GM19035 (cell line): ENCODE measurements around the gene ZFP3.
"Not testable (repeated sequence)": the region's sequence is repeated elsewhere in the genome, so short reads cannot be mapped to it uniquely, and the experiment has no call there.

ENCODE experiments used
- ATAC-seq: cut with Tn5 transposase; IDR thresholded peaks from one replicate; pipeline ENCODE4 v1.9.1; 2021; ENCODE audit not compliant: unreplicated experiment

Gene ZFP3

DNA sequence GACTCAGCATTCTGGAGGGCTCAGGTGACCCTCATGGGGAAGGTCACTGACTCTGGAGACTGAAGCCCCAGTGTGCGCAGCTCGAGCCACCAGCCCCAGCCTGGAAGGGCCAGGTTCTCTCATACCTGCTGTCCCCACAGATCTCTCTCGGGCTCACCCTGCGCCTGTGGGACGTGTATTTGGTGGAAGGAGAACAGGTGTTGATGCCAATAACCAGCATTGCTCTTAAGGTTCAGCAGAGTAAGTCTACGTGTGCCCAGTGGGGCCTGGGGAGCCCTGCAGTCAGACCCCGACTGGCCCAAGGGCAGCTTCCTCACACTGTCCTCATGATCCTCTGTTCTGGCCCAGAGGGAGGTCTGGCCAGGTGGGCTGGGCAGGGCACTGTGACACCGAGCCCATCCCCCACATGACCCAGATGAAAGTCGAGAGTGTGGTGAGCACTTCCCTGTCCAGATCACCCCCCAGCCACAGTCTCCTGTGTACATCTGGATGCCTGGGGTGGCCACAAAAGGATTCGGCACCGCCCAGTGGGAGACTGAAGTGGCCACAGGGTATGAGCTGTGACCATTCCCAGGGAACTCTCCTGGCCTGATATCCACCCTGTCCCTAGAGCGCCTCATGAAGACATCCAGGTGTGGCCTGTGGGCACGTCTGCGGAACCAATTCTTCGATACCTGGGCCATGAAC, 59.4 kb downstream of the ZFP3 start:
- ATAC-seq, result not testable (repeated sequence)

DNA sequence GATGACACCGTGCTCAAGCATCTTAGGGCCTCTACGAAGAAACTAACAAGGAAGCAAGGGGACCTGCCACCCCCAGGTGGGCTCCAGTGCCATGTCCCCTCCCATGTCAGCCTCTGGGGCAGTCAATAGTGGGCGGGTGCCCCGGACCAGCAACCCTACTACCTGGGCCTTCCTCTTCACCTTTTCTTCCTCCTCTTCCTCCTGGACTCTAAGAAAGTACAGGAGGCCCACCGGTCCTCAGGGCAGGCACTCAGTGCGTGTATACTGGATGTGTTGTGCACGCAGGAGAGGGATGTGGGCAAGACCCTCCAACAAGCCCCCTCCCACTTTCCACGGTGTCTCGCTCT, 59.9 kb downstream of the ZFP3 start:
- not testable (repeated sequence) for ATAC-seq

DNA sequence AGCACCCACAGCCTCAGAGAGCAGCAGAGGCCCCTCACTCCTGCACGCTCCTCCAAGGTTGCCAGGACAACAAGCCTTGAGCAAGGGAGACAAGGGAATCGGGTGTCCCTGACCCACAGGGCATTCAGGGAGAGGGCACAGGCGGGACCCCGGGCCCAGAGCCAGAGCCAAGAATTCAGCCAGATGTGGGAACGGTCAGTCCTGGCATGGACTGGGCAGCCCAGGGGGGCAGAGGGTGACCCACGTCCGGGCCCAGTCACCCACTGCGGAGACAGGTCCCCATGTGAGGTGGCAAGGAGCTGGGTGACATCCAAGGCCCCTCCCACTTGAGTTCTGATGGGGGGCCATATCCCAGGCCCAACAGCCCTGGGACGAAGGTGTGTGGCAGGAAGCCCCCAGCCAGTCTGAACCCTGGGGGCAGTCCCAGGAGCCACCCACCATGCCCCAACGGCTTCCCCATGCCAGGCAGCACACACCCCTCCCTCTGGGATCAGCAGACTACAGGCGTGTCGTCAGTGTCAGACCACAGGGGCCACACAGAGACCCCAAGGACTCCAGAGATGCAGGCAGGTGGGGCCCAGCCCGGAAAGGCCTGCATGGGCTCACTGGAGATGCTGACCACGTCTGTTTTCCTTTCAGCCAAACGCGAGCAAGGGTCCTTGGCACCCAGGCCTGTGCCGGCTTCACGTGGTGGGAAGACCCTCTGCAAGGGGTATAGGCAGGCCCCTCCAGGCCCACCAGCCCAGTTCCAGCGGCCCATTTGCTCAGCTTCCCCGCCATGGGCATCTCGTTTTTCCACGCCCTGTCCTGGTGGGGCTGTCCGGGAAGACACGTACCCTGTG, 60.6 kb downstream of the ZFP3 start:
- no peak for ATAC-seq

DNA sequence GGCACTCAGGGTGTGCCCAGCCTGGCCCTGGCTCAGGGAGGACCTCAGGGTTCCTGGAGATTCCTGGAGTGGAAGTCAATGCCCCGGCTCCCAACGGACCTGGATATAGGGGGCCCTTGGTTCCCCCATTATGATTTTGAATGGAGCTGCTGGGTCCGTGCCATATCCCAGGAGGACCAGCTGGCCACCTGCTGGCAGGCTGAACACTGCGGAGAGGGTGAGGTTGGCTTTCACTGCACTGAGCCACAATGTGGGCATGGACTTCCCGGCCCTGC, 61.1 kb downstream of the ZFP3 start:
- ATAC-seq, result no peak

DNA sequence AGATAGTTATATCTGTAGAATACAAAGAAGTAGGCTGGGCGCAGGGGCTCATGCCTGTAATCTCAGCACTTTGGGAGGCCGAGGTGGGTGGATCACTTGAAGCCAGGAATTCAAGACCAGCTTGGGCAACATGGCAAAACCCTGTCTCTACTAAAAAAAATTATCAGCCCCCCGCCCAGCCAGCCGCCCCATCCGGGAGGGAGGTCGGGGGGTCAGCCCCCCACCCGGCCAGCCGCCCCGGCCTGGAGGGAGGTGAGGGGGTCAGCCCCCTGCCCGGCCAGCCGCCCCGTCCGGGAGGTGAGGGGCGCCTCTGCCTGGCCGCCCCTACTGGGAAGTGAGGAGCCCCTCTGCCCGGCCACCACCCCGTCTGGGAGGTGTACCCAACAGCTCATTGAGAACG, 64.6 kb downstream of the ZFP3 start:
- ATAC-seq, result not testable (repeated sequence)
